H1 (cell line): ENCODE data around the gene NME3. TPM values are rescaled to one million over a fixed set of nuclear protein-coding genes. Genes with fewer than 3 reads are reported as not detected.

ENCODE experiments used
- CTCF ChIA-PET: fragments of 300-600 bp; sonication (Branson Sonifier 250); formaldehyde crosslinking; loops from one replicate; lab custom pipeline; 2021; ENCODE audit not compliant: partially characterized antibody; lab: Charles Lee
- POLR2A ChIA-PET: fragments of 300-600 bp; sonication (Branson Sonifier 250); formaldehyde crosslinking; loops from one replicate; lab custom pipeline; 2021; ENCODE audit warnings: inconsistent platforms; ENCODE audit not compliant: partially characterized antibody; lab: Charles Lee
- DNase-seq, 2 experiments: peaks; one replicate each; pipeline versions ENCODE4 v3.0.0 to v3.0.0-alpha.2; 2010 to 2022; ENCODE audit warnings: low spot score in 2 of 2, low read depth in 1 of 2, mixed read lengths in 1 of 2
- FAIRE-seq: peaks from 2 replicates; lab custom pipeline; 2011; peaks lifted over from hg19 to GRCh38; lab: Jason Lieb, UNC
- H2AFZ ChIP-seq: 2 replicates; pipeline ENCODE4 v1.8.1; 2012; ENCODE audit warnings: low read length, inconsistent platforms
- H2AK5ac ChIP-seq: 2 replicates; pipeline ENCODE4 v1.6.1; 2013; ENCODE audit warnings: low read depth, low read length
- H2BK120ac ChIP-seq: replicated peaks from 2 replicates; pipeline ENCODE3; 2013; ENCODE audit warnings: low read depth, low read length, inconsistent platforms
- H2BK12ac ChIP-seq: 2 replicates; pipeline ENCODE4 v1.6.1; 2013; ENCODE audit warnings: low read depth, low read length
- H2BK15ac ChIP-seq: 2 replicates; pipeline ENCODE4 v1.6.1; 2013; ENCODE audit warnings: low read length
- H2BK20ac ChIP-seq: 2 replicates; pipeline ENCODE4 v1.6.1; 2013; ENCODE audit warnings: low read length
- H2BK5ac ChIP-seq: 2 replicates; pipeline ENCODE4 v1.6.1; 2013; ENCODE audit warnings: low read depth, low read length
- H3K14ac ChIP-seq: 2 replicates; pipeline ENCODE4 v1.6.1; 2013; ENCODE audit warnings: inconsistent platforms; ENCODE audit not compliant: insufficient read length
- H3K18ac ChIP-seq: 2 replicates; pipeline ENCODE4 v1.6.1; 2013; ENCODE audit warnings: low read length; ENCODE audit errors: extremely low read depth
- H3K23ac ChIP-seq: 2 replicates; pipeline ENCODE4 v1.6.1; 2013; ENCODE audit warnings: inconsistent platforms; ENCODE audit not compliant: insufficient read length
- H3K23me2 ChIP-seq: 2 replicates; pipeline ENCODE4 v1.6.1; 2013; ENCODE audit warnings: low read depth, low read length
- H3K27ac ChIP-seq: 2 replicates; pipeline ENCODE4 v1.6.1; 2011; ENCODE audit warnings: low read depth, low read length, inconsistent platforms
- H3K27me3 ChIP-seq, 4 experiments: replicated peaks in 1 of 4; 1 replicate in 1 of 4; 2 replicates in 3 of 4; pipeline versions ENCODE4 v1.6.1 to v1.8.1; 2011 to 2013; ENCODE audit warnings: low read length in 3 of 4, mild to moderate bottlenecking in 3 of 4, inconsistent platforms in 2 of 4, mixed read lengths in 2 of 4, moderate library complexity in 1 of 4; ENCODE audit not compliant: control insufficient read depth in 3 of 4, insufficient read depth in 3 of 4; ENCODE audit errors: extremely low read depth in 1 of 4
- H3K36me3 ChIP-seq, 4 experiments: 2 replicates each; pipeline versions ENCODE4 v1.6.1 to v1.8.1; 2011 to 2013; ENCODE audit warnings: mild to moderate bottlenecking in 4 of 4, low read length in 3 of 4, moderate library complexity in 2 of 4, control low read depth in 1 of 4, inconsistent platforms in 1 of 4; ENCODE audit not compliant: insufficient read depth in 4 of 4, control insufficient read depth in 2 of 4
- H3K4ac ChIP-seq: replicated peaks from 2 replicates; pipeline ENCODE3; 2013; ENCODE audit warnings: low read length, low read depth, mixed read lengths, inconsistent platforms; ENCODE audit not compliant: insufficient read length
- H3K4me1 ChIP-seq, 4 experiments: replicated peaks in 1 of 4; 1 replicate in 1 of 4; 2 replicates in 3 of 4; pipeline versions ENCODE4 v1.6.1 to v1.8.1; 2011 to 2013; ENCODE audit warnings: low read length in 3 of 4, inconsistent platforms in 2 of 4, mixed read lengths in 1 of 4; ENCODE audit not compliant: insufficient read depth in 4 of 4, control insufficient read depth in 3 of 4
- H3K4me2 ChIP-seq, 2 experiments: 2 replicates each; pipeline versions ENCODE4 v1.6.1 to v1.8.1; 2011 to 2013; ENCODE audit warnings: low read depth in 2 of 2, low read length in 2 of 2, control low read depth in 1 of 2, inconsistent platforms in 1 of 2, mild to moderate bottlenecking in 1 of 2; ENCODE audit not compliant: insufficient read depth in 1 of 2
- H3K4me3 ChIP-seq, 4 experiments: fragments of 200-600, 300-600 bp in 1 of 4; sonication (generic), shearing (Covaris generic), sonication (Bioruptor Twin) in 1 of 4; 2 replicates each; pipeline versions ENCODE4 v1.5.1 to v1.8.1; 2011 to 2016; ENCODE audit warnings: low read length in 4 of 4, low read depth in 3 of 4, control low read depth in 2 of 4, inconsistent platforms in 2 of 4, mild to moderate bottlenecking in 2 of 4, mixed read lengths in 1 of 4, moderate library complexity in 1 of 4; ENCODE audit not compliant: insufficient read depth in 2 of 4; ENCODE audit errors: extremely low read depth in 1 of 4
- H3K56ac ChIP-seq: replicated peaks from 2 replicates; pipeline ENCODE3; 2013; ENCODE audit warnings: low read depth, mild to moderate bottlenecking, mixed read lengths, low read length, inconsistent platforms; ENCODE audit not compliant: insufficient read length
- H3K79me1 ChIP-seq: 2 replicates; pipeline ENCODE4 v1.6.1; 2013; ENCODE audit warnings: low read depth, low read length, control low read depth
- H3K79me2 ChIP-seq, 2 experiments: 2 replicates each; pipeline versions ENCODE4 v1.6.1 to v1.8.1; 2012 to 2013; ENCODE audit warnings: low read length in 2 of 2, mild to moderate bottlenecking in 2 of 2, inconsistent platforms in 1 of 2; ENCODE audit not compliant: insufficient read depth in 2 of 2, control insufficient read depth in 1 of 2
- H3K9ac ChIP-seq, 4 experiments: replicated peaks in 1 of 4; 1 replicate in 1 of 4; 2 replicates in 3 of 4; pipeline versions ENCODE4 v1.6.1 to v1.8.1; 2011 to 2013; ENCODE audit warnings: low read depth in 3 of 4, low read length in 3 of 4, control low read depth in 2 of 4, mild to moderate bottlenecking in 2 of 4, moderate library complexity in 2 of 4, inconsistent platforms in 1 of 4; ENCODE audit errors: extremely low read depth in 1 of 4
- H3K9me3 ChIP-seq, 2 experiments: 2 replicates each; pipeline versions ENCODE4 v1.6.1 to v1.8.1; 2012 to 2013; ENCODE audit warnings: mild to moderate bottlenecking in 2 of 2, moderate library complexity in 2 of 2, control low read depth in 1 of 2, inconsistent platforms in 1 of 2, low read depth in 1 of 2, low read length in 1 of 2, mixed read lengths in 1 of 2; ENCODE audit not compliant: insufficient read depth in 2 of 2
- H4K20me1 ChIP-seq, 2 experiments: replicated peaks in 1 of 2; 2 replicates each; pipeline versions ENCODE3 to v1.8.1; 2011 to 2013; ENCODE audit warnings: inconsistent platforms in 2 of 2, low read length in 2 of 2, mild to moderate bottlenecking in 1 of 2; ENCODE audit not compliant: insufficient read depth in 2 of 2, control insufficient read depth in 1 of 2
- H4K5ac ChIP-seq: 2 replicates; pipeline ENCODE4 v1.6.1; 2013; ENCODE audit warnings: low read length, low read depth, mixed read lengths, inconsistent platforms; ENCODE audit not compliant: insufficient read length
- H4K8ac ChIP-seq: 2 replicates; pipeline ENCODE4 v1.8.0; 2013; ENCODE audit warnings: mild to moderate bottlenecking, moderate library complexity, low read length, inconsistent platforms; ENCODE audit not compliant: insufficient read depth; ENCODE audit errors: extremely low read depth
- H4K91ac ChIP-seq: replicated peaks from 2 replicates; pipeline ENCODE3; 2013; ENCODE audit warnings: low read length, mixed read lengths, inconsistent platforms; ENCODE audit not compliant: insufficient read length
- CREB1 ChIP-seq: IDR thresholded peaks from 2 replicates; pipeline ENCODE4 v1.6.1; 2012; ENCODE audit warnings: inconsistent platforms
- KDM4A ChIP-seq: IDR thresholded peaks from one replicate; pipeline ENCODE4 v1.7.1; 2012; ENCODE audit warnings: low read depth, mild to moderate bottlenecking, moderate library complexity, low read length, inconsistent platforms; ENCODE audit not compliant: severe bottlenecking
- PHF8 ChIP-seq: fragments of 200-600 bp; sonication (generic); conservative IDR thresholded peaks from 2 replicates; pipeline ENCODE4 v1.7.1; 2012; ENCODE audit warnings: low read depth, mild to moderate bottlenecking, inconsistent platforms, low read length, moderate library complexity
- POLR2A ChIP-seq, 2 experiments: IDR thresholded peaks; 1 replicate in 1 of 2; 2 replicates in 1 of 2; pipeline ENCODE4 v1.6.1; 2011; ENCODE audit warnings: low read depth in 2 of 2, low read length in 2 of 2, mild to moderate bottlenecking in 2 of 2; ENCODE audit errors: control extremely low read depth in 1 of 2
- POLR2AphosphoS5 ChIP-seq: IDR thresholded peaks from 2 replicates; pipeline ENCODE4 v1.6.1; 2011; ENCODE audit warnings: low read depth, low read length
- SIRT6 ChIP-seq: IDR thresholded peaks from one replicate; pipeline ENCODE4 v1.7.1; 2012; ENCODE audit warnings: low read length, inconsistent platforms
- SUZ12 ChIP-seq: fragments of 200-600 bp; sonication (generic); IDR thresholded peaks from 2 replicates; pipeline ENCODE4 v1.6.1; 2012; ENCODE audit warnings: mild to moderate bottlenecking, inconsistent platforms, low read length, moderate library complexity, mixed read lengths
- TAF1 ChIP-seq: IDR thresholded peaks from 2 replicates; pipeline ENCODE4 v1.6.1; 2011; ENCODE audit warnings: mild to moderate bottlenecking, low read depth, low read length
- YY1 ChIP-seq: IDR thresholded peaks from 2 replicates; pipeline ENCODE4 v1.6.1; 2011; ENCODE audit warnings: low read depth, mild to moderate bottlenecking, low read length
- WGBS, 2 experiments: shearing (Covaris generic) in 1 of 2; methylation state at CpG; one replicate each; pipeline versions ENCODE4 v1.1.6 to v1.1.7; 2013 to 2015; ENCODE audit warnings: low lambda C conversion rate in 2 of 2, mixed read lengths in 2 of 2, inconsistent platforms in 1 of 2, low coverage in 1 of 2, missing lambda C conversion rate in 1 of 2; ENCODE audit not compliant: insufficient replicate concordance in 2 of 2, insufficient coverage in 1 of 2, insufficient read length in 1 of 2; ENCODE audit errors: extremely low coverage in 1 of 2, missing lambda C conversion rate in 1 of 2; 5-methylcytosine and 5-hydroxymethylcytosine counted together
- long read RNA-seq, 2 experiments: library from RNA in 1 of 2; library from capped mRNA in 1 of 2; stranded (forward); transcript quantifications; one replicate each; pipeline ENCODE4 v2.0.0, GENCODE V29; 2021; ENCODE audit warnings: inconsistent platforms in 1 of 2
- polyA minus RNA-seq, 3 experiments: library from RNA; depleted of rRNA, polyadenylated mRNA; stranded (reverse); fragments of >200 nt; gene quantifications; 1 replicate in 2 of 3; 2 replicates in 1 of 3; pipeline ENCODE4 v1.2.3, GENCODE V29; 2011
- polyA plus RNA-seq, 7 experiments: library from polyadenylated mRNA; depleted of rRNA in 3 of 7; stranded (reverse) in 5 of 7; unstranded in 2 of 7; fragments of >200 nt in 5 of 7; fragments of 200-250 nt in 2 of 7; gene quantifications; 1 replicate in 5 of 7; 2 replicates in 1 of 7; 4 replicates in 1 of 7; pipeline versions ENCODE4 v1.2.1 to v1.2.3, GENCODE V29; 2011 to 2013; ENCODE audit warnings: missing spikeins in 2 of 7, mixed read lengths in 2 of 7
- total RNA-seq: library from RNA; stranded (reverse); fragmentation: NEBNext Ultra II Directional; extraction: Animal tissue kit (Norgen Biotek cat#: 25700); gene quantifications from 2 replicates; pipeline ENCODE4 v1.2.1, GENCODE V29; 2021

NME3 gene
- total RNA-seq (70.9 and 72.5 TPM in 2 replicates), polyA plus RNA-seq (2011; rRNA removed) (163 and 214 TPM in 2 replicates), polyA minus RNA-seq (2011; rRNA and poly(A)+ RNA removed) (4.7 and 7.5 TPM in 2 replicates)
- polyA plus RNA-seq (2011; cell fraction: cytosol; rRNA removed): 121 TPM
- polyA plus RNA-seq (2011; cell fraction: nucleus; rRNA removed): 208 TPM
- polyA plus RNA-seq (2012, experiment 1 of 2): 38.1 to 86.9 TPM (median 80.9 TPM) in 4 replicates
- 93.0 TPM for polyA plus RNA-seq (2012, experiment 2 of 2)
- 73.8 TPM for polyA plus RNA-seq (2013, experiment 1 of 2)
- polyA plus RNA-seq (2013, experiment 2 of 2): 79.6 TPM
- polyA minus RNA-seq (2011; cell fraction: cytosol; rRNA and poly(A)+ RNA removed): 31.9 TPM
- 46.7 TPM for polyA minus RNA-seq (2011; cell fraction: nucleus; rRNA and poly(A)+ RNA removed)
- long read RNA-seq, experiment 1, transcript NME3-204 (4 exons, 920 nt): major isoform, 25 of 57 reads
- long read RNA-seq, experiment 1, transcript NME3-202 (3 exons, 1,014 nt): minor isoform, 5 of 57 reads
- long read RNA-seq, experiment 1, transcript NME3-201 (5 exons, 1,069 nt): minor isoform, 14 of 57 reads
- long read RNA-seq, experiment 1, partial matches to known transcripts: 1 of 57 reads
- long read RNA-seq, experiment 1, other reads (novel, unspliced or antisense): 7 of 57 reads
- long read RNA-seq, experiment 2, partial matches to known transcripts: 0 of 2 reads
- long read RNA-seq, experiment 2, other reads (novel, unspliced or antisense): 0 of 2 reads

GRCh38 chr16:1771188-1771863 is at the start of gene NME3:
TSS of gene NME3 (minus strand) at chr16:1771543. CDS start at chr16:1771534, 9 bp downstream.
- peak within 1 kb of the TSS; percentile 94 for H4K8ac ChIP-seq
- H3K18ac ChIP-seq: peak within 1 kb of the TSS; percentile 90
- ChIA-PET CTCF (interaction anchor here (1.2 to 2.2 kb wide), 2 partner anchors 11 to 12 kb away, joined by 3 to 8 read pairs; partner anchors contain the start of genes NUBP2 and SPSB3), POLR2A (interaction anchor here (0.6 to 13.5 kb wide), 31 partner anchors 8 to 351 kb away, joined by 3 to 246 read pairs (median 5); partner anchors contain the start of genes FAHD1, HAGH, IGFALS and JPT2)
- peak within 1 kb of the TSS; percentile 93 for H4K91ac ChIP-seq
- peak within 1 kb of the TSS; percentile 4; the same call in 1 of the 2 replicates for H2BK12ac ChIP-seq
- H3K9ac ChIP-seq: peak within 1 kb of the TSS; percentile 69 to 94 (median 89)
- H3K4ac ChIP-seq: peak within 1 kb of the TSS; percentile 90
- no peak within 1 kb of the TSS; the same call in 1 of the 2 replicates for H2AK5ac ChIP-seq
- H3K79me2 ChIP-seq: peaks cover 0 to 15% of the 10 kb centered on the region in 2 experiments; a peak in 1 of 4 replicates
- H2BK20ac ChIP-seq: no peak within 1 kb of the TSS
- H3K27ac ChIP-seq: peak within 1 kb of the TSS; percentile 62
- peak within 1 kb of the TSS; percentile 82 to 91 (median 82) for H3K4me3 ChIP-seq
- H3K27me3 ChIP-seq: no peaks in the 10 kb centered on the region
- no peak within 1 kb of the TSS for H3K14ac ChIP-seq
- H3K9me3 ChIP-seq: no peaks in the 10 kb centered on the region
- H2BK15ac ChIP-seq: peak within 1 kb of the TSS; percentile 72; the same call in 1 of the 2 replicates
- DNase-seq: peak in 1 of 2 experiments; percentile 90
- H3K4me1 ChIP-seq: peaks cover 0 to 12% (median 10%) of the 10 kb centered on the region in 4 experiments; a peak in 5 of 7 replicates
- peak within 1 kb of the TSS; percentile 88 for H2BK5ac ChIP-seq
- peak within 1 kb of the TSS; percentile 73 for H3K56ac ChIP-seq
- H3K23ac ChIP-seq: no peak within 1 kb of the TSS
- H4K20me1 ChIP-seq: peaks cover 0 to 18% of the 10 kb centered on the region in 2 experiments
- 1% methylated on average over 37 of the region's 79 CpGs; no CpG with 5 or more reads in 1 of the 2 experiments for WGBS, 2 experiments
- H2BK120ac ChIP-seq: no peak within 1 kb of the TSS
- H4K5ac ChIP-seq: peak within 1 kb of the TSS; percentile 81
- H3K79me1 ChIP-seq: peaks cover 4% of the 10 kb centered on the region
- peak within 1 kb of the TSS; percentile 71 to 92 for H3K4me2 ChIP-seq
- no peak within 1 kb of the TSS for H2AFZ ChIP-seq
- no peak for FAIRE-seq
- H3K23me2 ChIP-seq: peaks cover 17% of the 10 kb centered on the region
- peaks cover 3 to 36% (median 6%) of the 10 kb centered on the region in 4 experiments; a peak in 4 of 8 replicates for H3K36me3 ChIP-seq
- TF ChIP-seq SUZ12 (no peak), SIRT6 (no peak), POLR2AphosphoS5 (peak; percentile 64), YY1 (peak; percentile 37; the same call in 1 of the 2 replicates), TAF1 (0 out of 2 replicates have a peak, but pooled peaks have one; percentile 24), KDM4A (peak; percentile 33), POLR2A (IDR thresholded peaks at IDR 0.05; ENCODE audit: control extremely low read depth in 1 of 2, low read depth in 2 of 2, low read length in 2 of 2) (peak in 1 of 2 experiments; percentile 61; a peak in 2 of 3 replicates), CREB1 (peak; percentile 13; the same call in 1 of the 2 replicates), PHF8 (peak; percentile 15; the same call in 1 of the 2 replicates)
